H1 (cell line): ENCODE measurements around the gene CAPN2. TPM values are rescaled to one million over a fixed set of nuclear protein-coding genes. Genes with fewer than 3 reads are reported as not detected.

Source experiments
- CTCF ChIA-PET: fragments of 300-600 bp; sonication (Branson Sonifier 250); formaldehyde crosslinking; loops from one replicate; lab custom pipeline; 2021; ENCODE audit not compliant: partially characterized antibody; lab: Charles Lee
- POLR2A ChIA-PET: fragments of 300-600 bp; sonication (Branson Sonifier 250); formaldehyde crosslinking; loops from one replicate; lab custom pipeline; 2021; ENCODE audit warnings: inconsistent platforms; ENCODE audit not compliant: partially characterized antibody; lab: Charles Lee
- DNase-seq, 2 experiments: peaks; one replicate each; pipeline versions ENCODE4 v3.0.0 to v3.0.0-alpha.2; 2010 to 2022; ENCODE audit warnings: low spot score in 2 of 2, low read depth in 1 of 2, mixed read lengths in 1 of 2
- FAIRE-seq: peaks from 2 replicates; lab custom pipeline; 2011; peaks lifted over from hg19 to GRCh38; lab: Jason Lieb, UNC
- H2AFZ ChIP-seq: 2 replicates; pipeline ENCODE4 v1.8.1; 2012; ENCODE audit warnings: low read length, inconsistent platforms
- H2AK5ac ChIP-seq: 2 replicates; pipeline ENCODE4 v1.6.1; 2013; ENCODE audit warnings: low read depth, low read length
- H2BK120ac ChIP-seq: replicated peaks from 2 replicates; pipeline ENCODE3; 2013; ENCODE audit warnings: low read depth, low read length, inconsistent platforms
- H2BK12ac ChIP-seq: 2 replicates; pipeline ENCODE4 v1.6.1; 2013; ENCODE audit warnings: low read depth, low read length
- H2BK15ac ChIP-seq: 2 replicates; pipeline ENCODE4 v1.6.1; 2013; ENCODE audit warnings: low read length
- H2BK20ac ChIP-seq: 2 replicates; pipeline ENCODE4 v1.6.1; 2013; ENCODE audit warnings: low read length
- H2BK5ac ChIP-seq: 2 replicates; pipeline ENCODE4 v1.6.1; 2013; ENCODE audit warnings: low read depth, low read length
- H3K14ac ChIP-seq: 2 replicates; pipeline ENCODE4 v1.6.1; 2013; ENCODE audit warnings: inconsistent platforms; ENCODE audit not compliant: insufficient read length
- H3K18ac ChIP-seq: 2 replicates; pipeline ENCODE4 v1.6.1; 2013; ENCODE audit warnings: low read length; ENCODE audit errors: extremely low read depth
- H3K23ac ChIP-seq: 2 replicates; pipeline ENCODE4 v1.6.1; 2013; ENCODE audit warnings: inconsistent platforms; ENCODE audit not compliant: insufficient read length
- H3K23me2 ChIP-seq: 2 replicates; pipeline ENCODE4 v1.6.1; 2013; ENCODE audit warnings: low read depth, low read length
- H3K27ac ChIP-seq: 2 replicates; pipeline ENCODE4 v1.6.1; 2011; ENCODE audit warnings: low read depth, low read length, inconsistent platforms
- H3K27me3 ChIP-seq, 4 experiments: replicated peaks in 1 of 4; 1 replicate in 1 of 4; 2 replicates in 3 of 4; pipeline versions ENCODE4 v1.6.1 to v1.8.1; 2011 to 2013; ENCODE audit warnings: low read length in 3 of 4, mild to moderate bottlenecking in 3 of 4, inconsistent platforms in 2 of 4, mixed read lengths in 2 of 4, moderate library complexity in 1 of 4; ENCODE audit not compliant: control insufficient read depth in 3 of 4, insufficient read depth in 3 of 4; ENCODE audit errors: extremely low read depth in 1 of 4
- H3K36me3 ChIP-seq, 4 experiments: 2 replicates each; pipeline versions ENCODE4 v1.6.1 to v1.8.1; 2011 to 2013; ENCODE audit warnings: mild to moderate bottlenecking in 4 of 4, low read length in 3 of 4, moderate library complexity in 2 of 4, control low read depth in 1 of 4, inconsistent platforms in 1 of 4; ENCODE audit not compliant: insufficient read depth in 4 of 4, control insufficient read depth in 2 of 4
- H3K4ac ChIP-seq: replicated peaks from 2 replicates; pipeline ENCODE3; 2013; ENCODE audit warnings: low read length, low read depth, mixed read lengths, inconsistent platforms; ENCODE audit not compliant: insufficient read length
- H3K4me1 ChIP-seq, 4 experiments: replicated peaks in 1 of 4; 1 replicate in 1 of 4; 2 replicates in 3 of 4; pipeline versions ENCODE4 v1.6.1 to v1.8.1; 2011 to 2013; ENCODE audit warnings: low read length in 3 of 4, inconsistent platforms in 2 of 4, mixed read lengths in 1 of 4; ENCODE audit not compliant: insufficient read depth in 4 of 4, control insufficient read depth in 3 of 4
- H3K4me2 ChIP-seq, 2 experiments: 2 replicates each; pipeline versions ENCODE4 v1.6.1 to v1.8.1; 2011 to 2013; ENCODE audit warnings: low read depth in 2 of 2, low read length in 2 of 2, control low read depth in 1 of 2, inconsistent platforms in 1 of 2, mild to moderate bottlenecking in 1 of 2; ENCODE audit not compliant: insufficient read depth in 1 of 2
- H3K4me3 ChIP-seq, 4 experiments: fragments of 200-600, 300-600 bp in 1 of 4; sonication (generic), shearing (Covaris generic), sonication (Bioruptor Twin) in 1 of 4; 2 replicates each; pipeline versions ENCODE4 v1.5.1 to v1.8.1; 2011 to 2016; ENCODE audit warnings: low read length in 4 of 4, low read depth in 3 of 4, control low read depth in 2 of 4, inconsistent platforms in 2 of 4, mild to moderate bottlenecking in 2 of 4, mixed read lengths in 1 of 4, moderate library complexity in 1 of 4; ENCODE audit not compliant: insufficient read depth in 2 of 4; ENCODE audit errors: extremely low read depth in 1 of 4
- H3K56ac ChIP-seq: replicated peaks from 2 replicates; pipeline ENCODE3; 2013; ENCODE audit warnings: low read depth, mild to moderate bottlenecking, mixed read lengths, low read length, inconsistent platforms; ENCODE audit not compliant: insufficient read length
- H3K79me1 ChIP-seq: 2 replicates; pipeline ENCODE4 v1.6.1; 2013; ENCODE audit warnings: low read depth, low read length, control low read depth
- H3K79me2 ChIP-seq, 2 experiments: 2 replicates each; pipeline versions ENCODE4 v1.6.1 to v1.8.1; 2012 to 2013; ENCODE audit warnings: low read length in 2 of 2, mild to moderate bottlenecking in 2 of 2, inconsistent platforms in 1 of 2; ENCODE audit not compliant: insufficient read depth in 2 of 2, control insufficient read depth in 1 of 2
- H3K9ac ChIP-seq, 4 experiments: replicated peaks in 1 of 4; 1 replicate in 1 of 4; 2 replicates in 3 of 4; pipeline versions ENCODE4 v1.6.1 to v1.8.1; 2011 to 2013; ENCODE audit warnings: low read depth in 3 of 4, low read length in 3 of 4, control low read depth in 2 of 4, mild to moderate bottlenecking in 2 of 4, moderate library complexity in 2 of 4, inconsistent platforms in 1 of 4; ENCODE audit errors: extremely low read depth in 1 of 4
- H3K9me3 ChIP-seq, 2 experiments: 2 replicates each; pipeline versions ENCODE4 v1.6.1 to v1.8.1; 2012 to 2013; ENCODE audit warnings: mild to moderate bottlenecking in 2 of 2, moderate library complexity in 2 of 2, control low read depth in 1 of 2, inconsistent platforms in 1 of 2, low read depth in 1 of 2, low read length in 1 of 2, mixed read lengths in 1 of 2; ENCODE audit not compliant: insufficient read depth in 2 of 2
- H4K20me1 ChIP-seq, 2 experiments: replicated peaks in 1 of 2; 2 replicates each; pipeline versions ENCODE3 to v1.8.1; 2011 to 2013; ENCODE audit warnings: inconsistent platforms in 2 of 2, low read length in 2 of 2, mild to moderate bottlenecking in 1 of 2; ENCODE audit not compliant: insufficient read depth in 2 of 2, control insufficient read depth in 1 of 2
- H4K5ac ChIP-seq: 2 replicates; pipeline ENCODE4 v1.6.1; 2013; ENCODE audit warnings: low read length, low read depth, mixed read lengths, inconsistent platforms; ENCODE audit not compliant: insufficient read length
- H4K8ac ChIP-seq: 2 replicates; pipeline ENCODE4 v1.8.0; 2013; ENCODE audit warnings: mild to moderate bottlenecking, moderate library complexity, low read length, inconsistent platforms; ENCODE audit not compliant: insufficient read depth; ENCODE audit errors: extremely low read depth
- H4K91ac ChIP-seq: replicated peaks from 2 replicates; pipeline ENCODE3; 2013; ENCODE audit warnings: low read length, mixed read lengths, inconsistent platforms; ENCODE audit not compliant: insufficient read length
- RNF2 ChIP-seq: fragments of 200-900, 300-1000 bp; sonication (generic); IDR thresholded peaks from 2 replicates; pipeline ENCODE4 v1.7.1; 2016; ENCODE audit warnings: borderline replicate concordance, low read depth, mild to moderate bottlenecking, antibody characterized with exemption, low read length; ENCODE audit not compliant: poor library complexity, severe bottlenecking; ENCODE audit errors: missing control alignments
- SP1 ChIP-seq: IDR thresholded peaks from 2 replicates; pipeline ENCODE4 v1.6.1; 2011; ENCODE audit warnings: low read depth, low read length
- WGBS, 2 experiments: shearing (Covaris generic) in 1 of 2; methylation state at CpG; one replicate each; pipeline versions ENCODE4 v1.1.6 to v1.1.7; 2013 to 2015; ENCODE audit warnings: low lambda C conversion rate in 2 of 2, mixed read lengths in 2 of 2, inconsistent platforms in 1 of 2, low coverage in 1 of 2, missing lambda C conversion rate in 1 of 2; ENCODE audit not compliant: insufficient replicate concordance in 2 of 2, insufficient coverage in 1 of 2, insufficient read length in 1 of 2; ENCODE audit errors: extremely low coverage in 1 of 2, missing lambda C conversion rate in 1 of 2; 5-methylcytosine and 5-hydroxymethylcytosine counted together
- polyA plus RNA-seq, 7 experiments: library from polyadenylated mRNA; depleted of rRNA in 3 of 7; stranded (reverse) in 5 of 7; unstranded in 2 of 7; fragments of >200 nt in 5 of 7; fragments of 200-250 nt in 2 of 7; gene quantifications; 1 replicate in 5 of 7; 2 replicates in 1 of 7; 4 replicates in 1 of 7; pipeline versions ENCODE4 v1.2.1 to v1.2.3, GENCODE V29; 2011 to 2013; ENCODE audit warnings: missing spikeins in 2 of 7, mixed read lengths in 2 of 7
- total RNA-seq: library from RNA; stranded (reverse); fragmentation: NEBNext Ultra II Directional; extraction: Animal tissue kit (Norgen Biotek cat#: 25700); gene quantifications from 2 replicates; pipeline ENCODE4 v1.2.1, GENCODE V29; 2021

CAPN2 gene
- total and polyA plus RNA-seq, 2 of the 8 experiments (the other 6 are each of a cell fraction or from before 2014, with no cell fraction given): 9.2 to 10.3 TPM

GRCh38 chr1:223706077-223706973, 6.0 kb upstream of the CAPN2 start:
- no peak overlapping the region for H3K9ac ChIP-seq
- FAIRE-seq (no peak), DNase-seq (no peak)
- no peak overlapping the region for H2AK5ac ChIP-seq
- H3K4ac ChIP-seq: no peak overlapping the region
- CTCF ChIA-PET: interaction anchor here (1.3 to 5.6 kb wide), 8 partner anchors 10 to 401 kb away, joined by 3 to 62 read pairs (median 6); no protein-coding TSS in a partner anchor
- H3K23ac ChIP-seq: no peak overlapping the region
- H2BK15ac ChIP-seq: no peak overlapping the region
- no peaks in the 10 kb centered on the region for H3K9me3 ChIP-seq
- no peak overlapping the region for H4K8ac ChIP-seq
- no peaks in the 10 kb centered on the region for H3K36me3 ChIP-seq
- H3K14ac ChIP-seq: no peak overlapping the region
- no peak overlapping the region for H2AFZ ChIP-seq
- 0 out of 7 replicates have a peak, but pooled peaks cover 0 to 2% (median 0%) of the 10 kb centered on the region in 4 experiments for H3K27me3 ChIP-seq
- no peaks in the 10 kb centered on the region for H3K79me2 ChIP-seq
- no peak overlapping the region for H3K56ac ChIP-seq
- no peak overlapping the region for H4K5ac ChIP-seq
- TF ChIP-seq RNF2 (no peak), SP1 (0 out of 2 replicates have a peak, but pooled peaks have one; percentile 9)
- H2BK5ac ChIP-seq: no peak overlapping the region
- H3K79me1 ChIP-seq: no peaks in the 10 kb centered on the region
- H3K4me1 ChIP-seq: peaks cover 0 to 3% (median 0%) of the 10 kb centered on the region in 4 experiments; a peak in 3 of 7 replicates
- H2BK20ac ChIP-seq: no peak overlapping the region
- no peaks in the 10 kb centered on the region for H3K23me2 ChIP-seq
- H4K91ac ChIP-seq: no peak overlapping the region
- H3K4me2 ChIP-seq: no peak overlapping the region
- H4K20me1 ChIP-seq: no peaks in the 10 kb centered on the region
- H2BK12ac ChIP-seq: no peak overlapping the region
- no peak overlapping the region for H3K18ac ChIP-seq
- H2BK120ac ChIP-seq: no peak overlapping the region
- WGBS, 2 experiments: 84% methylated on average over 11 of the region's 12 CpGs; no CpG with 5 or more reads in 1 of the 2 experiments
- POLR2A ChIA-PET: interaction anchor here (1.0 to 1.5 kb wide), 2 partner anchors 11 to 43 kb away, joined by 3 read pairs; no protein-coding TSS in a partner anchor
- H3K27ac ChIP-seq: no peak overlapping the region
- H3K4me3 ChIP-seq: no peak overlapping the region
